ENCODE measurements around the gene CPOX. TPM values are rescaled to one million over a fixed set of nuclear protein-coding genes. Genes with fewer than 3 reads are reported as not detected.

The CPOX gene
- total and polyA plus RNA-seq, 10 of the 15 experiments (the other 5 are each of a cell fraction or from before 2014, with no cell fraction given) = 40.7 to 72.6 (median 64.5) TPM

DNA sequence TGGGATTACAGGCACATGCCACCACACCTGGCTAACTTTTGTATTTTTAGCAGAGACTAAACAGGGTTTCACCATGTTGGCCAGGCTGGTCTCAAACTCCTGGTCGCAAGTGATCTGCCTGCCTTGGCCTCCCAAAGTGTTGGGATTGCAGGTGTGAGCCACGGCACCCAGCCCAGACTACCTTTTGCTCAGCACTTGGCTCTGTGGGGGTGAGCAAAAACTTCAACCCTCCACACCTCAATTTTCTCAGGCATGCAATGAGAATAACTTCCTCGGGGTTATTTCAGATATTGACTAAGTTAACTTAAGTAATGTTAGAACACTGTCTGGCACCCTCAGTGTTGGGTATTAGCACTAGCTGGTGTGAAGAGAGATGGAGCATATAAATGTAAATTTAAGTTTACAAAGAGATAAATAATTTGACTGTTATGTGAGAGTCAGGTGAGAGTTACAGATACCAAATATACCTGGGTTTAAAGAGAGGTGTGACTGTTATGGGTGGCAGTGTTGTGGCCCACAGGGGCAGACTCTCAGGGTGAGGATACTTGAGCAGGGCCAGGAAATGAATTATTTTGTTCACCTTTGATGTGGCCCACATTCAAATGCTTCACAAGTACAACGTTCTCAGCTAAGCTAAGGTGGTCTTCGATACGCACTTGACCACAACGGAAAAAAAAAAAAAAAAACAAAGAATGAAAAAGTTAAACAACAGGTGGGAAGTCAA is 29.0 kb downstream of the CPOX start (continued):
- no peak for TF ChIP-seq ELK1 (IDR thresholded peaks at IDR 0.05; ENCODE audit: low read depth, low read length)
- peak; percentile 1 to 10; a peak in 2 of 4 replicates for TF ChIP-seq BHLHE40 (IDR thresholded peaks at IDR 0.05; ENCODE audit: borderline replicate concordance in 1 of 2, low read depth in 2 of 2, low read length in 1 of 2)
- TF ChIP-seq NR2C2 (IDR thresholded peaks at IDR 0.05; ENCODE audit: borderline replicate concordance, control insufficient read depth, insufficient read length, low read depth) = no peak
- no peak for TF ChIP-seq EED (IDR thresholded peaks at IDR 0.05; ENCODE audit: low read depth)
- no peak for TF ChIP-seq CEBPB (IDR thresholded peaks at IDR 0.05; ENCODE audit: borderline replicate concordance in 1 of 2, low read depth in 2 of 2, low read length in 2 of 2)
- no peak for TF ChIP-seq JUNB (IDR thresholded peaks at IDR 0.05)
- no peak for TF ChIP-seq HDAC6 (IDR thresholded peaks at IDR 0.05; ENCODE audit: unreplicated experiment)
- TF ChIP-seq RCOR1 (conservative IDR thresholded peaks at IDR 0.05; ENCODE audit: low read depth, low read length) = no peak
- TF ChIP-seq FOXK2 (IDR thresholded peaks at IDR 0.05) = no peak
- no peak for TF ChIP-seq FOS (IDR thresholded peaks at IDR 0.05; ENCODE audit: borderline replicate concordance, extremely low read depth, insufficient read length)
- no peak for TF ChIP-seq RBBP5 (conservative IDR thresholded peaks at IDR 0.05)
- TF ChIP-seq YY1 (IDR thresholded peaks at IDR 0.05; ENCODE audit: low read depth, low read length) = no peak
- TF ChIP-seq, protein P1, sequence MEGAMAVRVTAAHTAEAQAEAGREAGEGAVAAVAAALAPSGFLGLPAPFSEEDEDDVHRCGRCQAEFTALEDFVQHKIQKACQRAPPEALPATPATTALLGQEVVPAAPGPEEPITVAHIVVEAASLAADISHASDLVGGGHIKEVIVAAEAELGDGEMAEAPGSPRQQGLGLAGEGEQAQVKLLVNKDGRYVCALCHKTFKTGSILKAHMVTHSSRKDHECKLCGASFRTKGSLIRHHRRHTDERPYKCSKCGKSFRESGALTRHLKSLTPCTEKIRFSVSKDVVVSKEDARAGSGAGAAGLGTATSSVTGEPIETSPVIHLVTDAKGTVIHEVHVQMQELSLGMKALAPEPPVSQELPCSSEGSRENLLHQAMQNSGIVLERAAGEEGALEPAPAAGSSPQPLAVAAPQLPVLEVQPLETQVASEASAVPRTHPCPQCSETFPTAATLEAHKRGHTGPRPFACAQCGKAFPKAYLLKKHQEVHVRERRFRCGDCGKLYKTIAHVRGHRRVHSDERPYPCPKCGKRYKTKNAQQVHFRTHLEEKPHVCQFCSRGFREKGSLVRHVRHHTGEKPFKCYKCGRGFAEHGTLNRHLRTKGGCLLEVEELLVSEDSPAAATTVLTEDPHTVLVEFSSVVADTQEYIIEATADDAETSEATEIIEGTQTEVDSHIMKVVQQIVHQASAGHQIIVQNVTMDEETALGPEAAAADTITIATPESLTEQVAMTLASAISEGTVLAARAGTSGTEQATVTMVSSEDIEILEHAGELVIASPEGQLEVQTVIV (IDR thresholded peaks at IDR 0.05; ENCODE audit: borderline replicate concordance, partially characterized antibody) = no peak
- TF ChIP-seq, protein P2, sequence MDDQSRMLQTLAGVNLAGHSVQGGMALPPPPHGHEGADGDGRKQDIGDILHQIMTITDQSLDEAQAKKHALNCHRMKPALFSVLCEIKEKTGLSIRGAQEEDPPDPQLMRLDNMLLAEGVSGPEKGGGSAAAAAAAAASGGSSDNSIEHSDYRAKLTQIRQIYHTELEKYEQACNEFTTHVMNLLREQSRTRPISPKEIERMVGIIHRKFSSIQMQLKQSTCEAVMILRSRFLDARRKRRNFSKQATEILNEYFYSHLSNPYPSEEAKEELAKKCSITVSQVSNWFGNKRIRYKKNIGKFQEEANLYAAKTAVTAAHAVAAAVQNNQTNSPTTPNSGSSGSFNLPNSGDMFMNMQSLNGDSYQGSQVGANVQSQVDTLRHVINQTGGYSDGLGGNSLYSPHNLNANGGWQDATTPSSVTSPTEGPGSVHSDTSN (IDR thresholded peaks at IDR 0.05; ENCODE audit: insufficient replicate concordance, low read depth, low read length) = no peak
- no peak for TF ChIP-seq ZNF622 (IDR thresholded peaks at IDR 0.05)
- TF ChIP-seq CUX1 (IDR thresholded peaks at IDR 0.05; ENCODE audit: insufficient replicate concordance, low read depth, low read length) = peak; percentile 6
- peak; percentile 73; the same call in 1 of the 2 replicates for TF ChIP-seq HDGF (IDR thresholded peaks at IDR 0.05)
- peak; percentile 84 for TF ChIP-seq ZNF384 (IDR thresholded peaks at IDR 0.05; ENCODE audit: borderline replicate concordance, low read depth, low read length)
- no peak for TF ChIP-seq LARP7 (IDR thresholded peaks at IDR 0.05)
- peak; percentile 57 for TF ChIP-seq POLR2A (IDR thresholded peaks at IDR 0.05; ENCODE audit: low read depth, low read length)
- no peak for TF ChIP-seq HCFC1 (IDR thresholded peaks at IDR 0.05; ENCODE audit: low read length)
- no peak for TF ChIP-seq STAT3 (IDR thresholded peaks at IDR 0.05; ENCODE audit: low read depth, low read length)

Data from GM12878 (cell line).